Fibroblast of villous mesenchyme (primary cell): ENCODE data around the gene CHD2. TPM values are rescaled to one million over a fixed set of nuclear protein-coding genes. Genes with fewer than 3 reads are reported as not detected.

ENCODE experiments used
- DNase-seq: peaks from one replicate; pipeline ENCODE4 v3.0.0-alpha.2; 2010; ENCODE audit warnings: low read depth
- H3K4me3 ChIP-seq: 2 replicates; pipeline ENCODE4 v1.5.1; 2011; ENCODE audit warnings: low read depth, mild to moderate bottlenecking, low read length
- total RNA-seq: library from RNA; depleted of rRNA; stranded (reverse); fragments of >200 nt; gene quantifications from 2 replicates; pipeline ENCODE4 v1.2.3, GENCODE V29; 2012
- TF ChIP-seq, protein P1 (sequence below): IDR thresholded peaks from 2 replicates; pipeline ENCODE4 v1.5.1; 2012; ENCODE audit warnings: low read depth, mild to moderate bottlenecking, low read length; ENCODE audit not compliant: insufficient read depth

CHD2 gene
- total RNA-seq, 1 donor: 102 TPM

DNA sequence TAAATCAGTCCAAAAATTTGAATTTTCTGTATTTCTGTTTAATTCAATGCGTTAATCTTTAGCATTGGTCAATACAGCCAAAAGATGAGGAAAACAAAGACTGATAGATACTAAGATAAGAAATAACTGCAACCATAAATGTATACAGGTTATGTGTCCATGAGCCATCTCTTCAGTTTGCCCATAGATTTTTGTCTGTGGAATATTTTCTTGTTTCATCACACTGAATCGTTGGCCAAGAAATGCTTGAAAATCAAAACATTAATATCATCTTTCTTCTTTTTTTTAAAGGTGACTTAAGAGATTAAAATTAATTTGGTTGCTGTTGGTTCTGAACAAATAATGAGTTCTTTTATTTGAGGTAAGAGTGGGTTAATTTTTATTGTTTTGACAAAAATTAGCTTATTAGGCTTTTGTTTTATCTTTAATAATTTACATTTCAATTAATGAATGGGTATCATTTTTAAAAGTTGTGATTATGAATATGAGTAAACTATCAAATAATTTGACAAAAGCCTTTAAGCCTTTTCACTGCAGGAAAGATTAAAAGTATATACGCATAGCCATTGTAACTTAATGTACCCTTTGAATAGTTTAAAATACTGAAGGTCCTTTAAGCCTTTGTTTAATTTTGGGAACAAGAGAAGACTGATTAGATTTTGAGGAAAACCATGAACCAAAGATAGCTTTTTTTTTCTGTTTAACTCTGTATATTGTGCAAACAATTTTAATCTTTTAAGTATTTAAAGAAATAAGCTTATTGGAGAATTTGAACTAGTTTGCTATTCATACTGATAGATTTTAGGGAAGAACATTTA lies 14.7 kb upstream of the CHD2 start:
- peak overlapping the region; percentile 94 for H3K4me3 ChIP-seq
- DNase-seq: peak; percentile 55
- TF ChIP-seq, protein P1, sequence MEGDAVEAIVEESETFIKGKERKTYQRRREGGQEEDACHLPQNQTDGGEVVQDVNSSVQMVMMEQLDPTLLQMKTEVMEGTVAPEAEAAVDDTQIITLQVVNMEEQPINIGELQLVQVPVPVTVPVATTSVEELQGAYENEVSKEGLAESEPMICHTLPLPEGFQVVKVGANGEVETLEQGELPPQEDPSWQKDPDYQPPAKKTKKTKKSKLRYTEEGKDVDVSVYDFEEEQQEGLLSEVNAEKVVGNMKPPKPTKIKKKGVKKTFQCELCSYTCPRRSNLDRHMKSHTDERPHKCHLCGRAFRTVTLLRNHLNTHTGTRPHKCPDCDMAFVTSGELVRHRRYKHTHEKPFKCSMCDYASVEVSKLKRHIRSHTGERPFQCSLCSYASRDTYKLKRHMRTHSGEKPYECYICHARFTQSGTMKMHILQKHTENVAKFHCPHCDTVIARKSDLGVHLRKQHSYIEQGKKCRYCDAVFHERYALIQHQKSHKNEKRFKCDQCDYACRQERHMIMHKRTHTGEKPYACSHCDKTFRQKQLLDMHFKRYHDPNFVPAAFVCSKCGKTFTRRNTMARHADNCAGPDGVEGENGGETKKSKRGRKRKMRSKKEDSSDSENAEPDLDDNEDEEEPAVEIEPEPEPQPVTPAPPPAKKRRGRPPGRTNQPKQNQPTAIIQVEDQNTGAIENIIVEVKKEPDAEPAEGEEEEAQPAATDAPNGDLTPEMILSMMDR: no peak

DNA sequence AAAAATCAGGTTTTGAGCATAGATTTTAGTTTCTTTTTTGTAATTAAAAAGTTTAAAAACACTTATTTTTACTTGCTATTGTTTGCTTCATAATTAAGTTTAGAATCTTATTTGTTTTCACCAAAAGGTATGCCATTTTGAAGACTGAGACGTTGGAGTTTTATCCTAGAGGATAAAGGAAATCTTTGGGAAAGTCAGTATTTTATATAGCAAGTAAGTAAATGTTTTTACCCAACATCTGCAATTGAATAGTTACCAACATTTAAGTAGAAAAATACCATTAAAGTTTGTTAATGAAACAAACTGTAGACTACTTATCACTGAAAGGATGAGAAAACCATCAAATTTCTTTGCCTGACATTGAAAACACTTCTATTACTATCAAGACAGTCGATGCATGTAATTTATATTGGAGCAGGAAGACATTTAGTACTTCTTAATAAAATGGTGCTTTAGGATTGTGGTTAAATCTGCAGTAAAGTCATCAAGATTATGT lies 14.0 kb upstream of the CHD2 start:
- peak overlapping the region; percentile 94 for H3K4me3 ChIP-seq
- TF ChIP-seq, protein P1: no peak
- peak; percentile 28 for DNase-seq

DNA sequence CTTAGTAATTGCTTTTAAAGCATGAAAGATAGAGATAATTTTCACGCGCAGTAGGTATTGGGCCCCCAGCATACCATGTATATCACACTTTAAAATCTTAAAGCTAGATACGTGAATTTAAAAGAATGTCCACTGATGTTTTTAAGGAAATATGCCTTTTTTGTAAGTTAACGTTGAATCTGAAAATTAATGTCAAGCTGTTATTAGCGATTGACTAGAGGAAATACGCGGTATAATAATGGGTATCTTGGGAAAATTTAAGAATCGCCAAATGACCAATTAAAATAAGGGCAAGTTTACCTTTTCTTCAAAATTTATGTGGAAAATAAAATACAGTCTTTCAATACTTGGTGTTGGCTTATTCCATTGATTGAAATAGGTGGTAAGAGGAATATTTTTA lies 13.3 kb upstream of the CHD2 start:
- no peak for DNase-seq
- H3K4me3 ChIP-seq: peak overlapping the region; percentile 94

GRCh38 chr15:92887869-92888268 lies 12.3 kb upstream of the CHD2 start:
- no peak for DNase-seq
- TF ChIP-seq, protein P1: no peak
- peak overlapping the region; percentile 94 for H3K4me3 ChIP-seq

More for the DNA sequence above, 13.3 kb upstream of the CHD2 start:
- TF ChIP-seq, protein P1: no peak

GRCh38 chr15:92889390-92890107 lies 10.6 kb upstream of the CHD2 start:
- DNase-seq: no peak
- TF ChIP-seq, protein P1: no peak

DNA sequence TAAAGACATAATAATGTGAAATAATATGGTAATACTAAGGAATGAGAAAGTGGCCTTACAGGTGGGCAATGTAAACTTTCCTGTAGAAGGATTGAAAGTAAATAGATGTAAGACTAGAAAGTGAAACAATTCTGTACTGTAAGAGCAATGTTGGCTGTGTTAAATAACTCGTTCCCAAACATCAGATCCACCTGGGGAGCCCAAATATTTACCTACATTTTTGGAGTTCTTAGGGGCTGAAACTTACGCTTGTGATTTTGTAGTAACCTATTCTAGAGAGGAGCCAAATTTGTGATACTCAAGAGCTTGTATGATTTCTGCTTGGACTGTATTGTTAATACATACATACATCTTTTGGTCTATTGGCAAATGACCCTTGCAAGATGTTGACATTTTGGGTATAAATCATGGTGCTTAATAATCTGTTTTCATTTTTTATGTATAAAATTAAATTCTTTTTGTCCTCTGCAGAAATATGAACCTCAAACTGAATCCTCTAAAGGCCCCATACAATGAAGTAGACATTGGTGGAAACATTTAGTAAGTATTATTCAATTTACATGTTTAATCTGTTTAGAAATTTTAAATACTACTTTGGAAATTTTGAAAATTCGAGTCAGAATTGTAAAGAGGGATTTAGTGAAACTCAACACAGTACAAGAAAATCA lies 8.5 kb upstream of the CHD2 start:
- no peak overlapping the region for H3K4me3 ChIP-seq
- no peak for DNase-seq
- TF ChIP-seq, protein P1: no peak

More at GRCh38 chr15:92889390-92890107, 10.6 kb upstream of the CHD2 start:
- H3K4me3 ChIP-seq: no peak overlapping the region
